ENCODE results near the gene CLIC4. TPM values are rescaled to one million over a fixed set of nuclear protein-coding genes. Genes with fewer than 3 reads are reported as not detected.
"Not testable (repeated sequence)": the region's sequence is repeated elsewhere in the genome, so short reads cannot be mapped to it uniquely, and the experiment has no call there.

CLIC4 gene
- total RNA-seq, 4 donors from 2014 or later: 53.0 to 151 (median 95.3) TPM

DNA sequence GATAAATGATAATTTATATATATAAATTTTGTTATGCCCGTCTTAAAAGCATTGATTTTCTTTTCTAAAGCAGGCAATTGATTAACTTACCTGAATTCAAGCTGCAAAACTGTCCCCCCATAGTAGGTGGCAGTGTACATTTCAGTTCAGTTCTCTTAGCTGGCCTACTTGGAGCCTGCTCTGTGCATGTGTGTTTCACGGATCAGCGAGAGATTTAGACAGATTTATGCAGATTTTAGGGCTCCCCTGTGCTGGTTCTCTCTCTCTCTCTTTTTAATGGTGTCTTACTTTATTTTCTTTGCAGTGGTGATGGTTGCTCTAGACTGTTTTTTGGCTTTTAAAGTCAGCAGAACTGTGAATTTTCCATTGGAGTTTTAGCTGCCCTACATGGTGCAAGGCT is 30.7 kb downstream of the CLIC4 start:
- no peak for TF ChIP-seq POLR2A (IDR thresholded peaks at IDR 0.05)
- TF ChIP-seq, protein P1, sequence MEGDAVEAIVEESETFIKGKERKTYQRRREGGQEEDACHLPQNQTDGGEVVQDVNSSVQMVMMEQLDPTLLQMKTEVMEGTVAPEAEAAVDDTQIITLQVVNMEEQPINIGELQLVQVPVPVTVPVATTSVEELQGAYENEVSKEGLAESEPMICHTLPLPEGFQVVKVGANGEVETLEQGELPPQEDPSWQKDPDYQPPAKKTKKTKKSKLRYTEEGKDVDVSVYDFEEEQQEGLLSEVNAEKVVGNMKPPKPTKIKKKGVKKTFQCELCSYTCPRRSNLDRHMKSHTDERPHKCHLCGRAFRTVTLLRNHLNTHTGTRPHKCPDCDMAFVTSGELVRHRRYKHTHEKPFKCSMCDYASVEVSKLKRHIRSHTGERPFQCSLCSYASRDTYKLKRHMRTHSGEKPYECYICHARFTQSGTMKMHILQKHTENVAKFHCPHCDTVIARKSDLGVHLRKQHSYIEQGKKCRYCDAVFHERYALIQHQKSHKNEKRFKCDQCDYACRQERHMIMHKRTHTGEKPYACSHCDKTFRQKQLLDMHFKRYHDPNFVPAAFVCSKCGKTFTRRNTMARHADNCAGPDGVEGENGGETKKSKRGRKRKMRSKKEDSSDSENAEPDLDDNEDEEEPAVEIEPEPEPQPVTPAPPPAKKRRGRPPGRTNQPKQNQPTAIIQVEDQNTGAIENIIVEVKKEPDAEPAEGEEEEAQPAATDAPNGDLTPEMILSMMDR (IDR thresholded peaks at IDR 0.05): no peak
- no peaks in the 10 kb centered on the region for H3K9me3 ChIP-seq
- peaks cover 0 to under 1% of the 10 kb centered on the region in 2 donors for H3K4me1 ChIP-seq
- H3K27me3 ChIP-seq: no peaks in the 10 kb centered on the region
- 86 to 90% methylated on average over 3 of the region's 3 CpGs for WGBS, 2 donors
- intact Hi-C loops (cut with DNase I): no loop called here
- no peaks in the 10 kb centered on the region for H3K36me3 ChIP-seq
- no peak for DNase-seq
- H3K27ac ChIP-seq: no peak overlapping the region
- no peak overlapping the region for H3K4me3 ChIP-seq (replicated peaks in 1 of 3)

DNA sequence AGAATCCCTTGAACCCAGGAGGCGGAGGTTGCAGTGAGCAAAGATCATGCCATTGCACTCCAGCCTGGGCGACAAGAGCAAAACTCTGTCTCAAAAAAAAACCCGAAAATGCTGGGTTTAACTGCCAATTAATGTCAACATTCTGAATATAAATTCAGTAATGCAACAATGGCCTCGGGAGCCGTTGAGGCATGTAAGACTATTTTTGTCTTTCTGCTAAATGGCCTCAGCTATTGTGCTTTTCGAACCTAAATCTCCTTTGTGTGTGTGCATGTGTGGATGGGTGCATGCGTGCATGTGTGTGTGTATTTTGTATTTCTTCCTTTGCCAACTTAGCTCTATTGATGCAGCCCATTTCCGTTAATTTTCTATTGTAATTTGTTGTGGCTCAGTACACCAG is 31.6 kb downstream of the CLIC4 start:
- no peak for DNase-seq
- 89 to 97% methylated on average over 8 of the region's 8 CpGs for WGBS, 2 donors
- Histone ChIP-seq H3K27ac (peak overlapping the region in 1 of 3 donors; percentile 15), H3K36me3 (no peaks in the 10 kb centered on the region), H3K4me1 (no peaks in the 10 kb centered on the region), H3K9me3 (no peaks in the 10 kb centered on the region), H3K27me3 (no peaks in the 10 kb centered on the region), H3K4me3 (replicated peaks in 1 of 3) (no peak overlapping the region)
- intact Hi-C loops (cut with DNase I): no loop called here
- no peak for TF ChIP-seq POLR2A (IDR thresholded peaks at IDR 0.05)
- TF ChIP-seq, protein P1 (IDR thresholded peaks at IDR 0.05): no peak

DNA sequence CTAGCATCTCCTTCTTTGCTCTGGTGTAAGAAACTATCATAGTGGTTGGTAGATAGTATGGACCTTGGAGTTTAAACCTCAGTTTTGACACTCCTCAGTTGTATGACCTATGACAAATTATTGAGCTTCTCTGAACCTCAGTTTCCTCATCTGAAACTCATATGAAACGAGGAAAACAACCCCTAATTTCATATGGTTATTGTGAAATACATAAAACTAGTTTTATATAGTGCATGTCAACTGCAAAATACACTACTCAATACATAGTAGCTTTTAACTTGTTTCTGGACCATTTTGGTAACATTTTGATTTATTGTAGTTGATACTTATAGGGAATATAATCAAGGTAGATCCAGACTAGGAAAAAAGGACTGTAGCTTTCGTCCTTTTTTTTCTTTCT is 32.9 kb downstream of the CLIC4 start:
- Histone ChIP-seq H3K4me1 (no peaks in the 10 kb centered on the region), H3K27ac (no peak overlapping the region), H3K9me3 (no peaks in the 10 kb centered on the region), H3K36me3 (no peaks in the 10 kb centered on the region), H3K27me3 (no peaks in the 10 kb centered on the region), H3K4me3 (replicated peaks in 1 of 3) (no peak overlapping the region)
- DNase-seq: no peak
- no peak for TF ChIP-seq POLR2A (IDR thresholded peaks at IDR 0.05)
- TF ChIP-seq, protein P1 (IDR thresholded peaks at IDR 0.05): no peak
- WGBS, 2 donors: 87 to 98% methylated on average over 2 of the region's 2 CpGs
- intact Hi-C loops (cut with DNase I): no loop called here

DNA sequence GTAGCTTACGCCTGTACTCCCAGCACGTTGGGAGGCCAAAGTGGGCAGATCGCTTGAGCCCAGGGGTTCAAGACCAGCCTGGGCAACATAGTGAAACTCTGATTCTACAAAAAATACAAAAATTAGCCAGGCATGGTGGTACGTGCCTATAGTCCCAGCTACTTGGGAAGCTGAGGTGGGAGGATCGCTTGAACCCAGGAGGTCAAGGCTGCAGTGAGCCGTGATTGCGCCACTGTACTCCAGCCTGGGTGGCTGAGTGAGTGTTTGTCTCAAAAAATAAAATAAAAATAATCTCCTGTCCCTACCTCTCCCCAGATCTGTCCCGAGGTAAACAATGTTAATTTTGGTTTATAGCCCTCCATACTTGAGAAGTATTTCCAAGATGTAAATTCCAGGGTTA is 34.0 kb downstream of the CLIC4 start:
- H3K36me3 ChIP-seq; DNase-seq; H3K9me3 ChIP-seq; H3K4me3 ChIP-seq (replicated peaks in 1 of 3); intact Hi-C loops (cut with DNase I); H3K4me1 ChIP-seq; H3K27me3 ChIP-seq; H3K27ac ChIP-seq: not testable (repeated sequence)
- WGBS, 2 donors: 93% methylated on average over 8 of the region's 8 CpGs

DNA sequence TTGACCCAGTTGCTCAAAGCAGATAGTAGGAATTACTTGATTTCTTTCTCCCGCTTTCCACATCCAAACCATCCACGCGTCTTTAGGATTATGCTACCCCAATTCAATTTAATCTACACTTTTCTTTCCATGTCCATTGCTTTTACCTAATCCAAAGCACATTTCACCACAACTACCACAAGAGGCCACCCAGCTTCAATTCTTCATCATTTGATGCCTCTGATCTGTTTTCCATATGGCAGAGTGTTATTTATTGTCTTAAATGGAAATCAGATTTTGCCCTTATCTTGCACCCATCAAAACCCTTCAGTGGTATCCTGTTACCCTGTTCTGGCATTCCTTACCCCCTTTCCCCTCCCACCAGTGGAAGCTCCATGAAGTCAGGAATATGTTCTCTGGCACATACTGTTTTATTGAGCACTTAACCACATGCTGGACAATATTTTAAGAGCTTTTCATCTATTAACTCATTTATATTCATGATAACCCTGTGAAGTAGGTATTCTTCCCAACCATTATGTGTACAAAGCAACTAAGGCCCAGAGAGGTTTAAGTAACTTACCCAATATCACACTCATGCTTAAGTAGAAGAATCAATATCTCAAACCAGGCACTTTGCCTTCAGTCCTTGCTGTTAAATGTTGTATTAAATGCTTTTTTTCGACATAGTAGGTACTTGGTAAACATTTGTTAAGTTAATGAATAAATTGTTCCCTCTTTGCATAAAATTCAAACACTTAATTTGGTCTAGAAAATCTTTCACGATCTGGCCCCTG is 34.6 kb downstream of the CLIC4 start:
- no peaks in the 10 kb centered on the region for H3K36me3 ChIP-seq
- no peak overlapping the region for H3K4me3 ChIP-seq (replicated peaks in 1 of 3)
- H3K27ac ChIP-seq: no peak overlapping the region
- WGBS, 2 donors: 87 to 93% methylated on average over 5 of the region's 5 CpGs
- H3K27me3 ChIP-seq: no peaks in the 10 kb centered on the region
- no peak for DNase-seq
- TF ChIP-seq, protein P1 (IDR thresholded peaks at IDR 0.05): no peak
- H3K9me3 ChIP-seq: no peaks in the 10 kb centered on the region
- H3K4me1 ChIP-seq: no peaks in the 10 kb centered on the region
- intact Hi-C loops (cut with DNase I): no loop called here

DNA sequence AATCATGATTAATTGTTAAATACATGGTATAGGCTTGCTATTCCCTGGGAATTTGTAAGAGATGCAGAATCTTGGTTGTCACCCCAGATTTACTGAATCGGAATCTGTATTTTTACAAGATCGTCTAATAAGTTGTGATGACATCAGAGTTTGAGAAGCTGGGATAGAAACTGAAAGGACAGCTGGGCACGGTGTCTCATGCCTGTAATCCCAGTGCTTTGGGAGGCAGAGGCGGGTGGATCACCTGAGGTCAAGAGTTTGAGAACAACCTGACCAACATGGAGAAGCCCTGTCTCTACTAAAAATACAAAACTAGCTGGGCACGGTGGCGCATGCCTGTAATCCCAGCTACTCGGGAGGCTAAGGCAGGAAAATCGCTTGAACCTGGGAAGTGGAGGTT is 35.4 kb downstream of the CLIC4 start:
- 88 to 92% methylated on average over 8 of the region's 8 CpGs for WGBS, 2 donors
- DNase-seq; H3K36me3 ChIP-seq; H3K27ac ChIP-seq; H3K27me3 ChIP-seq; H3K4me1 ChIP-seq; H3K4me3 ChIP-seq (replicated peaks in 1 of 3); H3K9me3 ChIP-seq; intact Hi-C loops (cut with DNase I): not testable (repeated sequence)
